B cell (primary cell): ENCODE measurements around the gene COG5. TPM values are rescaled to one million over a fixed set of nuclear protein-coding genes. Genes with fewer than 3 reads are reported as not detected.

Experiments
- ATAC-seq: fragments of 200-7000 bp; cut with Tn5 transposase; one replicate; pipeline ENCODE4 v1.10.0; 2021; ENCODE audit warnings: low read depth, mild to moderate bottlenecking, moderate number of reproducible peaks, moderate library complexity
- CTCF ChIA-PET: fragments of 350-600 bp; sonication (Branson Sonifier 250); formaldehyde crosslinking; loops from one replicate; lab custom pipeline; 2021; ENCODE audit warnings: antibody characterized with exemption, inconsistent platforms; lab: Charles Lee
- POLR2A ChIA-PET: fragments of 350-600 bp; sonication (Branson Sonifier 250); formaldehyde crosslinking; loops from one replicate; lab custom pipeline; 2021; ENCODE audit warnings: antibody characterized with exemption; lab: Charles Lee
- DNase-seq: peaks from one replicate; pipeline ENCODE4 v3.0.0; 2013
- H2AFZ ChIP-seq: 2 replicates; pipeline ENCODE4 v1.6.1; 2012; ENCODE audit warnings: mild to moderate bottlenecking, low read depth, low read length; ENCODE audit not compliant: insufficient read depth, poor library complexity, severe bottlenecking
- H3K27ac ChIP-seq, 2 donors: 1 replicate in 1 of 2; 2 replicates in 1 of 2; pipeline ENCODE4 v1.5.1; 2012 to 2013; ENCODE audit warnings: low read length in 2 of 2, mild to moderate bottlenecking in 2 of 2, moderate library complexity in 1 of 2
- H3K27me3 ChIP-seq, 4 experiments: fragments of 200-600 bp in 1 of 4; sonication (generic) in 1 of 4; replicated peaks in 1 of 4; 1 replicate in 2 of 4; 2 replicates in 2 of 4; pipeline versions ENCODE4 v1.6.1 to v1.7.0; 2013 to 2016; ENCODE audit warnings: low read length in 3 of 4, mild to moderate bottlenecking in 2 of 4, mixed read lengths in 1 of 4, moderate library complexity in 1 of 4; ENCODE audit not compliant: insufficient read depth in 4 of 4, control insufficient read depth in 3 of 4; ENCODE audit errors: control extremely low read depth in 1 of 4
- H3K36me3 ChIP-seq, 2 experiments: replicated peaks in 1 of 2; 1 replicate in 1 of 2; 2 replicates in 1 of 2; pipeline versions ENCODE4 v1.6.1 to v1.7.1; 2013; ENCODE audit warnings: low read length in 1 of 2; ENCODE audit not compliant: insufficient read depth in 2 of 2, control insufficient read depth in 1 of 2; ENCODE audit errors: control extremely low read depth in 1 of 2, extremely low read depth in 1 of 2
- H3K4me1 ChIP-seq, 2 donors: fragments of 200-600 bp in 1 of 2; sonication (generic) in 1 of 2; 1 replicate in 1 of 2; 2 replicates in 1 of 2; pipeline versions ENCODE4 v1.5.1 to v1.6.1; 2013 to 2017; ENCODE audit warnings: low read length in 2 of 2; ENCODE audit not compliant: control insufficient read depth in 2 of 2, insufficient read depth in 2 of 2
- H3K4me2 ChIP-seq: replicated peaks from 2 replicates; pipeline ENCODE3; 2012; ENCODE audit warnings: mild to moderate bottlenecking, low read depth, low read length; ENCODE audit not compliant: poor library complexity, severe bottlenecking
- H3K4me3 ChIP-seq, 5 experiments: fragments of 200-600 bp in 1 of 5; sonication (generic) in 1 of 5; 1 replicate in 3 of 5; 2 replicates in 2 of 5; pipeline versions ENCODE4 v1.5.1 to v1.7.0; 2011 to 2016; ENCODE audit warnings: low read length in 4 of 5, mild to moderate bottlenecking in 4 of 5, low read depth in 2 of 5, control low read depth in 1 of 5, moderate library complexity in 1 of 5; ENCODE audit not compliant: insufficient read depth in 1 of 5; ENCODE audit errors: control extremely low read depth in 1 of 5, extremely low read depth in 1 of 5
- H3K79me2 ChIP-seq: fragments of 200-600 bp; sonication (generic); one replicate; pipeline ENCODE4 v1.6.0; 2016; ENCODE audit warnings: low read length; ENCODE audit not compliant: control insufficient read depth, insufficient read depth
- H3K9ac ChIP-seq: fragments of 200-600 bp; sonication (generic); 2 replicates; pipeline ENCODE4 v1.6.1; 2017; ENCODE audit warnings: mild to moderate bottlenecking, low read length, moderate library complexity
- H3K9me3 ChIP-seq, 3 donors: one replicate each; pipeline versions ENCODE4 v1.6.1 to v1.7.1; 2013; ENCODE audit warnings: low read length in 2 of 3; ENCODE audit not compliant: control insufficient read depth in 2 of 3, insufficient read depth in 1 of 3; ENCODE audit errors: control extremely low read depth in 1 of 3
- H4K20me1 ChIP-seq: 2 replicates; pipeline ENCODE4 v1.6.0; 2012; ENCODE audit warnings: mild to moderate bottlenecking, low read length; ENCODE audit not compliant: insufficient read depth, control insufficient read depth, poor library complexity, severe bottlenecking
- H3K27ac Mint-ChIP-seq: one replicate; pipeline ENCODE4 v1.8.0; 2021; ENCODE audit warnings: mixed read lengths
- H3K27me3 Mint-ChIP-seq: one replicate; pipeline ENCODE4 v1.8.0; 2021; ENCODE audit warnings: mixed read lengths
- H3K4me1 Mint-ChIP-seq: one replicate; pipeline ENCODE4 v1.8.0; 2021; ENCODE audit warnings: mixed read lengths
- H3K4me3 Mint-ChIP-seq: one replicate; pipeline ENCODE4 v1.8.0; 2021; ENCODE audit warnings: mixed read lengths
- H3K9me3 Mint-ChIP-seq: one replicate; pipeline ENCODE4 v1.8.0; 2022; ENCODE audit warnings: mixed read lengths; ENCODE audit not compliant: insufficient read depth
- CTCF ChIP-seq: fragments of 200-600 bp; IDR thresholded peaks from one replicate; pipeline ENCODE4 v1.8.0; 2022; ENCODE audit warnings: antibody characterized with exemption, mild to moderate bottlenecking
- EZH2 ChIP-seq: IDR thresholded peaks from 2 replicates; pipeline ENCODE4 v1.6.1; 2012; ENCODE audit warnings: borderline replicate concordance, low read depth, mild to moderate bottlenecking, moderate library complexity, low read length; ENCODE audit not compliant: insufficient read depth, poor library complexity, severe bottlenecking
- WGBS: methylation state at CpG from one replicate; pipeline ENCODE4 v1.1.5; 2013; ENCODE audit warnings: missing lambda C conversion rate; ENCODE audit not compliant: insufficient coverage; 5-methylcytosine and 5-hydroxymethylcytosine counted together
- intact Hi-C: fragments of 100-400 bp; cut with micrococcal nuclease; formaldehyde crosslinking; loops from one replicate; pipeline ENCODE4 v1.10.0; 2022
- polyA plus RNA-seq: library from polyadenylated mRNA; depleted of rRNA; stranded (reverse); fragments of >200 nt; gene quantifications from 2 replicates; pipeline ENCODE4 v1.2.3, GENCODE V29; 2012
- total RNA-seq, 2 donors: library from RNA; stranded (reverse); fragments of 120-200 nt in 1 of 2; gene quantifications; 1 replicate in 1 of 2; 2 replicates in 1 of 2; pipeline versions ENCODE4 v1.2.3 to v1.2.4, GENCODE V29; 2013 to 2022

Gene COG5
- total and polyA plus RNA-seq, 2 donors (not counting 1 experiment from before 2014, with no cell fraction given) = 7.0 to 73.0 TPM

- peak; percentile 99 for DNase-seq
- H4K20me1 ChIP-seq = peaks cover 36% of the 10 kb centered on the region
- H3K9me3 ChIP-seq = no peaks in the 10 kb centered on the region
- peak within 1 kb of the TSS; percentile 88 to 97 (median 95) for H3K4me3 ChIP-seq
- ChIA-PET POLR2A (interaction anchor here (0.6 to 2.5 kb wide), 23 partner anchors 12 to 1358 kb away, joined by 3 to 38 read pairs (median 5); partner anchors contain the start of genes CBLL1, CCDC71L, COG5 and DUS4L), CTCF (interaction anchor here (0.6 to 7.6 kb wide), 11 partner anchors 13 to 714 kb away, joined by 3 to 108 read pairs (median 5); partner anchors contain the start of gene CBLL1)
- H3K4me1 Mint-ChIP-seq = peaks cover 38% of the 10 kb centered on the region
- peaks cover 45% of the 10 kb centered on the region for H3K79me2 ChIP-seq
- peaks cover 2 to 4% of the 10 kb centered on the region in 2 experiments for H3K36me3 ChIP-seq
- no peaks in the 10 kb centered on the region for H3K9me3 Mint-ChIP-seq
- peak within 1 kb of the TSS; percentile 100 for H3K9ac ChIP-seq
- peak within 1 kb of the TSS; percentile 98 to 99 for H3K27ac ChIP-seq
- H3K4me2 ChIP-seq = peak within 1 kb of the TSS; percentile 93
- H3K4me3 Mint-ChIP-seq = peak within 1 kb of the TSS; percentile 94
- no peaks in the 10 kb centered on the region for H3K27me3 ChIP-seq
- intact Hi-C loops = loop anchor here (1.0 to 10.0 kb wide), 11 partner anchors 42 to 1636 kb away; partner anchors contain the start of genes BCAP29, CCDC71L, COG5 and DLD
- TF ChIP-seq CTCF = no peak
- no peak for TF ChIP-seq EZH2
- H3K27ac Mint-ChIP-seq = peak within 1 kb of the TSS; percentile 100
- peaks cover 25 to 37% of the 10 kb centered on the region in 2 donors for H3K4me1 ChIP-seq
- ATAC-seq = peak; percentile 80
- H2AFZ ChIP-seq = peak within 1 kb of the TSS; percentile 80
- under 1% methylated on average over 38 of the region's 44 CpGs for WGBS
- H3K27me3 Mint-ChIP-seq = peaks cover 12% of the 10 kb centered on the region
These were observed 395.2 kb downstream of the COG5 start, which contains the start of gene HBP1 for GRCh38 chr7:107168233-107169119. TSS of gene HBP1 (plus strand) at chr7:107169003. CDS start at chr7:107179894, 10,891 bp downstream.
